ENCODE results near the gene TAF6L.

TAF6L gene

GRCh38 chr11:62801071-62801470 is 29.9 kb downstream of the TAF6L start:
- no peak for TF ChIP-seq EZH2phosphoT487 (IDR thresholded peaks at IDR 0.05; ENCODE audit: borderline replicate concordance)
- no peak for TF ChIP-seq CTCF (conservative IDR thresholded peaks at IDR 0.05; ENCODE audit: low read length)
- H3K9me2 ChIP-seq (replicated peaks; ENCODE audit: low read depth, low read length): no peaks in the 10 kb centered on the region
- no peaks in the 10 kb centered on the region for H3K27me3 ChIP-seq (ENCODE audit: insufficient read depth, low read length, poor library complexity, severe bottlenecking)
- H3K9me3 ChIP-seq (ENCODE audit: insufficient read depth, low read depth, low read length): no peaks in the 10 kb centered on the region
- H2AFZ ChIP-seq (ENCODE audit: low read length): no peak overlapping the region
- peaks cover 55% of the 10 kb centered on the region; the same call in 1 of the 2 replicates for H3K36me3 ChIP-seq (ENCODE audit: insufficient read depth, low read length)
- H3K79me2 ChIP-seq (ENCODE audit: insufficient read depth, low read length): peaks cover 41% of the 10 kb centered on the region
- H3K4me2 ChIP-seq (ENCODE audit: low read depth, low read length, poor library complexity, severe bottlenecking): no peak overlapping the region
- H3K4me1 ChIP-seq (ENCODE audit: insufficient read depth, low read length, poor library complexity, severe bottlenecking): peaks cover 15% of the 10 kb centered on the region
- H3K9ac ChIP-seq (ENCODE audit: low read depth, low read length, poor library complexity, severe bottlenecking): no peak overlapping the region
- H4K20me1 ChIP-seq (ENCODE audit: insufficient read depth, low read length, poor library complexity, severe bottlenecking): peaks cover 19% of the 10 kb centered on the region
- H3F3A ChIP-seq (ENCODE audit: low read depth): no peaks in the 10 kb centered on the region
- H3K4me3 ChIP-seq (ENCODE audit: low read length, poor library complexity, severe bottlenecking): no peak overlapping the region

- Histone ChIP-seq H3K4me1 (ENCODE audit: insufficient read depth, low read length, poor library complexity, severe bottlenecking) (peaks cover 15% of the 10 kb centered on the region), H3K4me3 (ENCODE audit: low read length, poor library complexity, severe bottlenecking) (peak overlapping the region; percentile 94), H3K36me3 (ENCODE audit: insufficient read depth, low read length) (peaks cover 24% of the 10 kb centered on the region; the same call in 1 of the 2 replicates), H3K27me3 (ENCODE audit: insufficient read depth, low read length, poor library complexity, severe bottlenecking) (no peaks in the 10 kb centered on the region), H2AFZ (ENCODE audit: low read length) (no peak overlapping the region), H3K9me2 (replicated peaks; ENCODE audit: low read depth, low read length) (no peaks in the 10 kb centered on the region), H3K9me3 (ENCODE audit: insufficient read depth, low read depth, low read length) (no peaks in the 10 kb centered on the region), H3F3A (ENCODE audit: low read depth) (no peaks in the 10 kb centered on the region), H3K4me2 (ENCODE audit: low read depth, low read length, poor library complexity, severe bottlenecking) (peak overlapping the region; percentile 91), H3K79me2 (ENCODE audit: insufficient read depth, low read length) (peaks cover 41% of the 10 kb centered on the region), H4K20me1 (ENCODE audit: insufficient read depth, low read length, poor library complexity, severe bottlenecking) (peaks cover 19% of the 10 kb centered on the region), H3K9ac (ENCODE audit: low read depth, low read length, poor library complexity, severe bottlenecking) (peak overlapping the region; percentile 89)
- TF ChIP-seq EZH2phosphoT487 (IDR thresholded peaks at IDR 0.05; ENCODE audit: borderline replicate concordance) (no peak), CTCF (conservative IDR thresholded peaks at IDR 0.05; ENCODE audit: low read length) (no peak)
These were observed 33.3 kb downstream of the TAF6L start for GRCh38 chr11:62804310-62805075.

- Histone ChIP-seq H4K20me1 (ENCODE audit: insufficient read depth, low read length, poor library complexity, severe bottlenecking) (peaks cover 19% of the 10 kb centered on the region), H3K9me2 (replicated peaks; ENCODE audit: low read depth, low read length) (no peaks in the 10 kb centered on the region), H3F3A (ENCODE audit: low read depth) (no peaks in the 10 kb centered on the region), H3K9me3 (ENCODE audit: insufficient read depth, low read depth, low read length) (no peaks in the 10 kb centered on the region), H3K4me1 (ENCODE audit: insufficient read depth, low read length, poor library complexity, severe bottlenecking) (peaks cover 15% of the 10 kb centered on the region), H3K79me2 (ENCODE audit: insufficient read depth, low read length) (peaks cover 41% of the 10 kb centered on the region), H3K36me3 (ENCODE audit: insufficient read depth, low read length) (peaks cover 16% of the 10 kb centered on the region; the same call in 1 of the 2 replicates), H3K4me2 (ENCODE audit: low read depth, low read length, poor library complexity, severe bottlenecking) (peak within 1 kb of the TSS; percentile 91), H2AFZ (ENCODE audit: low read length) (peak within 1 kb of the TSS; percentile 85), H3K27me3 (ENCODE audit: insufficient read depth, low read length, poor library complexity, severe bottlenecking) (no peaks in the 10 kb centered on the region), H3K9ac (ENCODE audit: low read depth, low read length, poor library complexity, severe bottlenecking) (peak within 1 kb of the TSS; percentile 89), H3K4me3 (ENCODE audit: low read length, poor library complexity, severe bottlenecking) (peak within 1 kb of the TSS; percentile 94)
- TF ChIP-seq CTCF (conservative IDR thresholded peaks at IDR 0.05; ENCODE audit: low read length) (no peak; the same call in 1 of the 2 replicates), EZH2phosphoT487 (IDR thresholded peaks at IDR 0.05; ENCODE audit: borderline replicate concordance) (no peak)
These were observed 34.1 kb downstream of the TAF6L start, which contains the start of gene NXF1 for GRCh38 chr11:62805076-62805892. TSS of gene NXF1 (minus strand) at chr11:62805440. CDS start at chr11:62805356, 84 bp downstream.
